Cerebellar cortex (tissue), 1 donor: ENCODE data around the gene ASIC1.
"Not testable (repeated sequence)": the region's sequence is repeated elsewhere in the genome, so short reads cannot be mapped to it uniquely, and the experiment has no call there.

Experiments used
- DNase-seq: peaks from one replicate; pipeline ENCODE4 v3.0.0-alpha.2; 2015; ENCODE audit warnings: low spot score

Gene ASIC1

DNA sequence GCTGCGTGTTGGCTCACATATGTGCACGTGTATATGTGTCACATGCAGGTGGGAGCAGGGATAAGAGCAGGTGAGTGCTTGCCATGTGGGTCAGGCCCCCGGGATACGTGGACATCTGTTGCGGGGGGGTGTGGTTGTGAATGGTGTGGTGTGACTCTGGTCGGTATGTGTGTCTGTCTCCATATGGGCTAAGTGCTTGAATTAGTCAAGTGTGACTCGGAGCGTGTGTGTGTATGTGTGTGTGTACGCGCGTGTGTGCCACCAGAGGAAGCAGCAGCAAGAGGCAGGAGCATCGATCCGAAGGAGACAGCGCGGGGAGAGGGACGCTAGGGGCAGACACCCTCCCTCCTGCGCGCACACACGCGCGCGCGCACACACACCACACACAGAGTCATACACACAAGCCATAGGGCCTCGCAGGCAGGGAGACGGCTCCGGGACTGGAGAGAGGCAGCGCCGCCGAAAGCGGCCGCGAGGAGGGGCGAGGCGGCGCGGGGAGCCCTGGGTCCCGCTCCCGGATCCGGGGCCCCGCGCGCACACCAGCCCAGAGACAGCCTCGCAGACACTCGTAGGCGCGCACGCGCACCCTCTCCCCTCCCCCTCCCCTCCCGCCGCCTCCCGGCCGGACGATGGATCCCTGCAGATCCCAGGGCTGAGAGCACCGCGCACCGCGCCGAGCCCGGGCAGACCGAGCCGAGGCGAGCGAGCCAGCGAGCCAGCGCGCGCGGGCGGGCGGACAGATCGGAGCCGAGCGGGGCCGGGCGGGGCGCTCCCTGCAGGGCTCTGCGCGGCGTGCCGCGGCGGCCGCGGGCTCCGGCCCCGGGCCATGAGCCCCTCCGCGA lies at the start of gene ASIC1:
Gene ASIC1 (plus strand): TSS at position 597 of the 842 bp plus-strand sequence. CDS start 1,171 bp downstream, outside the sequence.
- peak; percentile 67 for DNase-seq

DNA sequence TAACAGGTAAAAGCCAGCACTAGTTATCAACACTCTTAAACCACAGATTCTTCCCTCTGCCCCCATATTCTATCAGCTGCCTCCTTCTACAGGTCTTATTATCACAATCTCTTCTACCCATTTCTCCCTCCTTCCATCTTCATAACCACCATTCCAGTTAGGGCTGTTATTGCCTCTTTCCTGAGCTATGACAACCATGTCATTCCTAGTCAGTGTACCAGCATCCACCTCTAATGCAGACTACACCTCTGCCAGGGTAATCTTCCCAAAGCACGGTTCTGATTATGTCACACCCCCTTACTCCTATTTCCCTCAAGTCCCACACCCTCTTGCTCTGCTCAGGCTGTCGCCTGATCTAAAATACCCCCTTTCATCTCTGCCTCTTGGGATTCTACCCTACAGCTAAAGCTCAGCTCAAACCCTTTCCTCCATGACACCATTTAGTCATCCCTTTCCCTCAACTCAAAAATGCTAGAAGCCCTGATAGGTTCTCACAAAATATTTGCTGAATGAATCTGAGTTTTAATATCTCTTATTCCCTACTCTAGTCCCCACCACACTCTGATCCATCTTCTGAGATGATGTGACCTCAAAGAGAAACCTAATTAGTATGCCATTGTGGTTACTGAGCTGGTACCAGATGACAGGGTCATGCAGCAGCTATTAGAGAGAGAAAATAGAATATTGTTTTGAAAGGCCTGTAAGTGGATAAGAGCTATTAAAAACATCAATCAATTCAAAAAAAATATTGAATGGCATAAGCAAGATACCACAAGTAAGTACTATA lies 43.8 kb upstream of the ASIC1 start:
- no peak for DNase-seq

DNA sequence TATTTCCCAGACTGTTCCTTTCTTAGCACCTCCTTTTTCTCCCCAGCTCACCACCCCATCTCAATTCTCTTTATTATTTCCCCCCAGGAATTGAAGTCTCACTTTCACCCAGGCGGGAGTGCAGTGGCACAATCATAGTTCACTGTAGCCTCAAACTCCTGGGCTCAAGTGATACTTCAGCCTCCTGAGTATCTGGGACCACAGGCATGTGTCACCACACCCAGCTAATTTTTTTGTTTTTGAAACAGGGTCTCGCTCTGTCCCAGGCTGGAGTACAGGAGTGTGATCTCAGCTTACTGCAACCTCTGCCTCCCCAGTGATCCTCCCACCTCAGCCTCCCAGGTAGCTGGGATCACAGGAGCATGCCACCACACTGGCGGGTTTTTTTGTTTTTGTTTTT lies 43.1 kb upstream of the ASIC1 start:
- DNase-seq = no peak

DNA sequence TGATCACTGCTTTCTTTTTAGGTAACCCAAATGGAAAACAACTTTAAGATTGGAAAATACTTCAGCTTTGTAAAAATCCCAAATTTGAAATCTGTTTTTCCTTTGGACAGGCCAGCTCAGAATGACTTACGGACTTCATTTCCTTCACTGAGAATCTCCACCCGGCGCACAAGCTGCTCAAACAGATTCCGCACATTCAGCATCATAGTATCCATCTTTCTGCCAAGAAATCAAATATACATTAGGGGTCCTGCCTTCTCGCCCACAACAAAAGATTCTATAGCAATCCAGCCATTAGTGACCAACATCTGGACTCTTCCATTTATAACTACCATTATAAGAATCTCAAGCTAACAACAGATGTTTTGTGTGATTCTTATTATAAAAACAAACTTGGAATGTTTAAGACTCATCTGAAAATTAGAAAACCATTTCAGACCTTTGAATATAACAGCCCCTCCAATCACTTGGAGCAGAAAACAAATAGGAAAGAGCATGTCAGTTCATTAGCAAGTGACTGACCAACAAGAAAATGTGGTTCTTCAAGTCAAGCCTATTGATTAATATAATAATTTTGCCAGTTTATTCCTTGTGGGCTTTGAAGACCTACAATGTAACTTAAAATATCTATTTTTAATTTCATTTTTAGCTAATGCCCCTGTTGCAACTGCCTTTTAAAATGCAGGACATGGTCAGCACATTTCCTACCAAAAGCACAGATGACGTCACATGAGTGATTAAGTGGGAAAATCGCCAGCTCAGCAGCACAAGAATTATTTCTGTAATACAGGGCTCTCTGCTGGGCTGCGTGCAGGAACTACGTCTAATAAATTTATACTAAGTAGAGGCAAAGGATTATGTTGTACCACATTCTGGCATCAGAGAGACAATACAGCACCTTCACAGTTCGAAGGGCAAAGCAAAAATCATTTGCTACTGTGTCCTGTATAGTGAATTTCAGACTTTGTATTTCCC lies 40.6 kb upstream of the ASIC1 start:
- DNase-seq = no peak

DNA sequence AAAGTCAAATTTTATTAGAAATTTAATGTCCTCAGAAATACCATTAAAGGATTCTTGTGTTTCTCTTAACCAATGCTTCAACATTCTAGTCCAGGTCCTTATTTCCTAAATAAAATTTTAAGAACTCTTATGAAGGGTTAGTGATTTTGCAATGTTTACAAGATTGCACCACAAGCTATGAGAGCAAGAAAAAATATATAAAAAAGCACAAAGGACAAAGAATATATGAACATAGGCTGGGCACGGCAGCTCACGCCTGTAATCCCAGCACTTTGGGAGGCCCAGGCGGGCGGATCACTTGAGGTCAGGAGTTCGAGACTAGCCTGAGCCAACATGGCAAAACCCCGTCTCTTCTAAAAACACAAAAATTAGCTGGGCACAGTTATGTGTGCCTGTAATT lies 39.8 kb upstream of the ASIC1 start:
- DNase-seq = no peak

DNA sequence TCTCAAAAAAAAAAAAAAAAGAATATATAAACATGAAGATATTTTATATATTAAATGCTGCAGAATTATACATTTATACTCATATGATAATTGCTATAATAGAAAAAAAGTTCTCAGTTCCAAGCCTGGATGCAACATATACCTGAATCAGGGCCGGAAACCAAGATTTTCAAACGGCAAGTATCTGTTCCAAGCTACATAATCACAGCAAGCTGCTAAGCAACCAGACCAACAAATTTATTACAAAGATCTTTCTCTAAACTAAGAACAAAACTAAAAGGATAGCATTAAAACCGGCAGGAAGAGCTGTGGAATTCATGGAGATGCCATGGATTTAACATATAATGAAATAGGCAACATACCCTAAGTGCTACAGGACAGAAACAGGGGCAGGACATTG lies 39.2 kb upstream of the ASIC1 start:
- no peak for DNase-seq

DNA sequence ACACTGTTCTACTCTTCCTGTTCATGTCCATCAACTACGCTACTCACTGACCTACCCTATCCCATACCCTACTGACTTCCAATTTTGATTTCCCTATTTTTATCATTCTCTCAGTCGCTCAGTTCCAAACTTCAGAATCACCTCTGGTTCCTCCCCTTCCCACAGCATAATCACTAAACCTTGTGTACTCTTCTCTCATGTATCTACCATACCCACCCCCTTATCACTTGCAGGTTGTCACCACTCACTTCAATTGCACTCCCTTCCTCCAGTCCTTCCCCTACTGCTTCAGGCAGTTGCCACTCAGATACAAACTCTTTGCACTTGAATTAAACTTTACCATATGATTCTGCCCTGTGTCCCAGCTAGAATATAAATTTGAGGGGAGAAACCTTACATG lies 38.4 kb upstream of the ASIC1 start:
- no peak for DNase-seq

DNA sequence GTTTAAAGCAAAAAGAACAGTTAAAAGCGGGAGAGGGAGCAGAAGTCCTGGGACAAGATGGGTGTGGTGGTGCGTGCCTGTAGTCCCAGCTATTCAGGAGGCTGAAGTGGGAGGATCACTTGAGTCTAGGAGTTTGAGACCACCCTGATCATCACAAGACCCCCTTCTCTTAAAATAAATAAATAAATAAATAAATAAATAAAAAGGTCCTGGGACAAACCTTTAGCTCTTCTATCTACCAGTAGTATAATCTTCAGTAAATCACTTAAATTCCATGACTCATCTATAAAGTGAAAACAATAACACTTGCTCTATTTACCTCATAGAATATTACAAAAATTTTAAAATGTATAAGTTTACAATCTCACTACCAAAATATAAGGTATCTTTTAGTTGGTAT lies 37.9 kb upstream of the ASIC1 start:
- DNase-seq = no peak

DNA sequence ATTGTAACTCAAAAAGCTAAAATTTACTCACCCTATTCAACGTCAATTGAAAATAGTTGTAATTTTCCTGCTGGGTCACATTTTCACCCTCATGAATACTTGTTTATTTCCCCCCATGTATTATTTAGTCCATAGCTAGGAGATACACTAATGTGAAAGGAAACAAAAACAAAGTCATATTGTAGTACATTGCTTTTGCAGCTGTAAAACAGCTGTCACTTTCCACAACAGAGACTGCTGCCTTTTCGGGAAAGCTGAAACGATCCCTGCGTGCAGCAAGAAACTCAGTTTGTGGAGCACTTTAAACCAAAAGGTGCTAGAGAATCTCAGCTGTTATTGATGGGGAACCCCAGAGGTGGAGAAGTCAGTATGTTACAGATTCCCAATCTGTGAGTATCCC lies 36.4 kb upstream of the ASIC1 start:
- DNase-seq = no peak

DNA sequence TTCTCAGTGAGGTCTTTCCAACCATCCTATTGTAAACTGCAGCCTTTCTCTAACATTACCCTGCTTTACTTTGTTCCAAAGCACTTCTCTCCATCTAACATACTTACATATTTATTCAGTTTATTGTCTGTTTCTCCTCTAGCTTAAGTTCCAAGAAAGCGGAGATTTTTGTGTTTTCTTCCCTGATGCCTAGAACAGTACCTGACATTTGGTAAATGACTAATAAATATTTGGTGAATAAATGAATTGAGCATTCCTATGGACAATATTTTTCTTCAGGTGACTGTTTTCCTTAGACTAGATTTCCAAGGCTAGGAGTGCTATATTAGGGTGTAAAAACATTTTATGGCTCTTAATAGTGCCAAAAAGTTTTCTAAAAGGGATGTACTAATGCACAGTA lies 34.5 kb upstream of the ASIC1 start:
- DNase-seq = no peak

DNA sequence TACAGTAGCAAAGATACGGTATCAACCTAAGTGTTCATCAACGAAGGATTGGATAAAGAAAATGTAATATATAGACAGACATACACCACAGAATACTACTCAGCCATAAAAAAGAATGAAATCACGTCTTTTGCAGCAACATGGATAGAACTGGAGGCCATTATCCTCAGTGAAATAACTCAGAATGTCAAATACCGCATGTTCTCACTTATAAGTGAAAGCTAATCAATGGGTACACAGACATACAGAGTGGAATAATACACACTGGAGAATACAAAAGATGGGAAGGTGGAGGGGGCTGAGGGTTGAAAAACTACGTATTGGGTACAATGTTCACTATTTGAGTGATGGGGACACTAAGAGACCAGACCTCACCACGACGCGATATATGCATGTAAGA lies 33.2 kb upstream of the ASIC1 start:
- no peak for DNase-seq

DNA sequence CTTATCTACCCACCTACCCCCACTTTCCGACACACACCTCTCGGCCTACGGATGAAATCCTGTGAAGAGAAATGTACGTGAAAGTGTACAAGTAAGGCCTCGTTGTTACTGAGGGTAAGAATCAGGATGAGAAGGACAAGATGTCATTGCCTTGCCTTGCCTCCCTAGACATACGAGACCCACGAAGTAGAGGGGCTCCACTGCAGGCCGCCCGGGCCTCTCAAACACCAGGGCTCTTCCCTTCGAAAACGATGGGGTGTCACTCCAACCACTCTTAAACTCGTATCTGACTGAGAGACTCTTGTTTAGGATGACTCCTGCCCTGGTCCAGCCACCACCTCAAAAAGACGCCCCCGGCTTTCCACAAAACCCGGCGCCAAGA lies 32.6 kb upstream of the ASIC1 start:
- DNase-seq = no peak

DNA sequence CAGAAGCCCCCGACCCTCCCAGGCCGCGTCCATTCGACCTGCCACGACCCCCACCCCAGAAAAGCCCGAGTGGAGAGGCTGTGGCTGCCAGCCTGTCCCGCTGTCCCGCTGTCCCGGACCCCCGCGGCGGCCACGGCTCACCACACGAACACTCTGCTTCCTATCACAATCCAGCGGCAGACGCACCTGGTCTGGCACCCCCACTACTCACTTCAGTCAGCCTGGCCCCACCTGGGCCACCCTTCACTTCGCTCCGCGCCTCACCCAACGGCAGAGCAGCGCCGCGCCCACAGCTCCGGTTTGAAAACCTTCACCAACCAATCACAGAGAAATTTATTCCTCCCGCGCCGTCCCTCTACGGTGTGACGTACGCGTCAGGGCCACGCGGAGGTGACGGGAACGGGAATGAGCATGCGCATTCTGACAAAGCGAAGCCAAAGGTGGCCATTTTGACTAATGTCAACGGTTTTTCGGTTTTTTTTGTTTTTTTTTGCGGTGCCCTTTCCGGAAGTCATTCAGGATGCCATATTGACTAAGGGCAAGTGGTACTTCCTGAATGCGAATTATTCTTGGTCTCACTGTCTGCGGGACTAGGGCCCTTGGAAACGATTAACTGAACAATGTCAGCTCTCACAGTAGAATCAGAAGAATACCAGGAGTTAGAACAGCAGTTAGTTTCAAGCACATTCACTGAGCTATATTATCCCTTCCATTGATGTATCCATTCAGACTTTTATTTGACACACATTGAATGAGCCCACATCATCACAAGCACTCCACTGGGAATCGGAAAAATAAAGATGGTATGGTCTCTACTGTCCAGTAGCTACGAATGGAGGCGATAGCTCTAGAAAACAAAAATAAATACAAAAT lies 32.0 kb upstream of the ASIC1 start, which contains the start of gene RACGAP1:
Gene RACGAP1 (minus strand): TSS at position 308 of the 873 bp plus-strand sequence. CDS start 8,779 bp downstream, outside the sequence.
- DNase-seq = peak; percentile 99

DNA sequence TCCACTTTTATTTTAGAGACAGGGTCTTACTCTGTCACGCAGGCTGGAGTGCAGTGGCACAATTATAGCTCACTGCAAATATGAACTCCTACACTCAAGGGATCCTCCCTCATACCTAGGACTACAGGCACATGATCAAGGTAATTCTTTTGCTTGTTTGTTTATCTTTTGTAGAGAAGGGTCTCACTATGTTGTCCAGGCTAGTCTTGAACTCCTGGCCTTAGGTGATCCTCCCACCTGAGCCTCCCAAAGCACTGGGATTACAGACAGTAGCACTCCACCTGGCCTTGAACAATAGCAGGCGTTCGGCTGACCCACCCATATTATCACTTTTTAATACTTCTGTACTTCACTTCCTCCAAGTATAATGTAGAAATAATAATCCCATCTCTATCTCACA lies 30.7 kb upstream of the ASIC1 start:
- no peak for DNase-seq

DNA sequence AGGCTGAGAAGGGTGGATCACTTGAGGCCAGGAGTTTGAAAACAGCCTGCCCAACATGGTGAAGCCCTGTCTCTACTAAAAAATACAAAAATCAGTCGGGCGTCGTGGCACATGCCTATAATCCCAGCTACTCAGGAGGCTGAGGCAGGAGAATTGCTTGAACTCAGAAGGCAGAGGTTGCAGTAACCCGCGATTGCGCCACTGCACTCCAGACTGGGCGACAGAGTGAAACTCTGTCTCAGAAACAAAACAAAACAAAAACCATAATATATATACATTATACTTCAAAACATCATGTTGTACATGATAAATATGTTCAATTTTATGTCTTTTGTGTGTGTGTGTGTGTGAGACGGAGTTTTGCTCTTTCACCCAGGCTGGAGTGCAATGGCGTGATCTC lies 26.9 kb upstream of the ASIC1 start:
- DNase-seq = not testable (repeated sequence)

DNA sequence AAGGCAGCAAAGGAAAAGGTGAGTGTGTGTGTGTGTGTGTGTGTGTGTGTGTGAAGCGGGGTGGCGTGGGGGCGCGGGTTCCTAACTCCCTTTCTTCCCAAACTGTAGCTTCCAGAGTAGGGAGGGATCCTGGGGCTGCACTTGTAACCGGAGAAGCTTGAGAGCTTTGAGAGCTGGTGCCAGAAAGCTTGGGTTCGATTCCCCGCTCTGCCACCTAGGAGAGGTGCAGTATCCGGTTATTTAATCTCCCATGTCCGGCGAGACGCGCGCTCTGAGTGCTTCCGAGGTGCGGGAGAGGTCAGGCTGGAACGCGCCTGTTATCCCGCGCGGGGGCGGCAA lies 24.9 kb upstream of the ASIC1 start:
- no peak for DNase-seq

DNA sequence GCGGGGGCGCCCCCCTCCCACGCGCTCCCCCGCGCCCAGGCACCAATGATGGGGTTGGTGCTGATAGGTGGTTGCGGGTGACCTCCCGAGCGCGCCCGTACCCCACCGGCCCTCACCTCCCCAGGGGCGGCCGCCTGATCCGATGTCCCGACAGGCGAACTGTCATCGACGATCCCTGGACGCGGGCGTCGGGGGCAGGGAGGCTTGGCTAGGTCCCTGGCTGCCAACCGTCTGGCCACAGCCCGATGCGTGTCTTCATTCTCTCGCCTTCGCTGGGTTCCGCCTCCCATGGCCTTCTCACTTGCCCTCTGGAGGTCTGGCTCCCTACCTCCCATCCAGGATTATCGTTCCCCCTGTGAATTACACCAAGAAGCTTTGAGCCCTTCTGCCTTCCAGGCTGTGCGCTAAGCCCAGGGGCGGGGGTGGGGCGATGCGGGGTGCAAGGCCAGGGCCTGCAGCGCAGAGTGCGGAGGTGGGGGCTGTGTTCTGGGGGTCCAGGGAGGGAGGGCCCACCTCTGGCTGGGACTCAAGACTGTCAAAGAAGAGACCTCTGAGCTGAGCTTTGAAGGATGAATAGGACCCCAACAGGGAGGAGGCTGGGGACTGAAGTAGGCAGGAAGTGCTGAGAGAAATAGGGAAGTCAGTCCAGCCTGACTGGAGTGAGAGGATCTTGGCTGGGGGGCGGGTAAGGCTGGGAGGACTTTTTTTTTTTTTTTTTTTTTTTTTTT lies 24.4 kb upstream of the ASIC1 start:
- no peak for DNase-seq

DNA sequence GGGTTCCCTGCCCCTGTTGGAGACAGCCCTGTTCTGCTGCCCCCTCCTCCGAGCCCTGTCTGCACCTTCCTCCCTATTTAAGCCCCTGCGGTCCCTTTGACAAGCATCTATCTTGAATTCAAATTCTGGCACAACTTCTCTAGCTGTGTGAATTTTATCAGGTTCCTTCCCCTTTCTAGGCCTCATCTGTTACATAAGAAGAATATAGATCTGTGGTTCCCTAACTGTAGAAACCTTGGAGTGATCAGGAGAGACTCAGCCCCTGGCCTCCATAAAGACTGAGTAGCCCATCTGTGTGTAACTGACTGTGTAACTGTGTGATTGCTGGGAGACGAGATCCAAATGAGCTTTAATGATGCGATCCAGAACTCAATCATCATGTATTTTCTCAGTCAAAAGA lies 19.1 kb upstream of the ASIC1 start:
- DNase-seq = no peak

DNA sequence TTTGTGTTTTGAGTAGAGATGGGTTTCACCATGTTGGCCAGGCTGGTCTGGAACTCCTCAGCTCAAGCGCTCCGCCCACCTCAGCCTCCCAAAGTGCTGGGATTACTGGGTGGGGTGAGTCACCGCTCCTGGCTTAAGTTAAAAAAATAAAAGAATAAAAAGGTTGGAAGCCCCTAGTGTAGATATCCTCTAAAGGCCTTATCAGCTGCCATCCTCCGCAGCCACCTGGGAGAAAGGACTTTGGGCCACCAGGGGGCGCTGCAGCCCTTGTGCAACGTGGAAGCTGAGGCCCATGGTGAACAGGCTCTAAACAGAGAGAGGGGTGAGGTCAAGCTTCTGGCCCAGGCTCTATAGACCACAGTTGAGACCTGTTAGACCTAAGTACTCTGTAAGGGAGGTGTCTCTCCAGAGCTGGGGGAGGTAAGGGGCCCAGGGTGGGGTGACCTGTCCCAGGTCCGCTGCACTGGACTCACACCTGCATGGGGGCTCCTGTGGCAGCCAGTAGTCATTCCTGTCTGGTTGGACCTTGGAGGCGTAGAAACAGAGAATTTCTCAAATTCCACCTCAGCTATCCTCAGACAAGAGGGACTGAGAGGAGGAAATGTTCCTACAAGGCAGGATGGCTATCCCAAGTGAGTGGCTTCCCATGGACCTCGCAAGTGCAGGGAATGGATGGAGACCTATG lies 18.1 kb upstream of the ASIC1 start:
- peak; percentile 82 for DNase-seq

DNA sequence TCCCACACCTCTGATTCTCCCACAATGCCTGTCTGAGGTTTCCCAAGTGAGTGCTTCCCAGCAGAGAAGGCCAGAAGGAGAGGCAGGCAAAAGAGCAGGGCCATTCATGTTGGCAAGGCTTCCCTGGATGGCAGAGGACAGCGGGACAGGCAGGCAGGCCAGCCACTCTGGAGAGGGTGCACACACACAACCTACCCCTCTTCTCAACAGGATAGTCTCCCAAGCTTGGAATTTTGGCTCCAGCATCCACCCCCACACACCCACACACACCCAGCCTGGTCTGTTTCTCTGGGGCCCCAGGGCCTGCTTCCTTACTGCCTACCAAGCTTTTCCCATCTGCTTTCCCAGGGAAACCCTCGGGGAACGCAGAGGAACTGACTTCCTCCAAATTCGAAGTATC lies 16.7 kb upstream of the ASIC1 start:
- no peak for DNase-seq
